Stimulated activated CD8-positive, alpha-beta memory T cell treated with anti-CD3 and anti-CD28 coated beads, Interleukin-4, amount 100 ng/mL, for 48 hours (primary cell): ENCODE data around the gene SLC25A22.
A peak's percentile ranks its signal among the peaks of the same experiment; 100 is the strongest.

Experiments
- DNase-seq: peaks from one replicate; pipeline ENCODE4 v3.0.0-alpha.2; 2020

The SLC25A22 gene

DNA sequence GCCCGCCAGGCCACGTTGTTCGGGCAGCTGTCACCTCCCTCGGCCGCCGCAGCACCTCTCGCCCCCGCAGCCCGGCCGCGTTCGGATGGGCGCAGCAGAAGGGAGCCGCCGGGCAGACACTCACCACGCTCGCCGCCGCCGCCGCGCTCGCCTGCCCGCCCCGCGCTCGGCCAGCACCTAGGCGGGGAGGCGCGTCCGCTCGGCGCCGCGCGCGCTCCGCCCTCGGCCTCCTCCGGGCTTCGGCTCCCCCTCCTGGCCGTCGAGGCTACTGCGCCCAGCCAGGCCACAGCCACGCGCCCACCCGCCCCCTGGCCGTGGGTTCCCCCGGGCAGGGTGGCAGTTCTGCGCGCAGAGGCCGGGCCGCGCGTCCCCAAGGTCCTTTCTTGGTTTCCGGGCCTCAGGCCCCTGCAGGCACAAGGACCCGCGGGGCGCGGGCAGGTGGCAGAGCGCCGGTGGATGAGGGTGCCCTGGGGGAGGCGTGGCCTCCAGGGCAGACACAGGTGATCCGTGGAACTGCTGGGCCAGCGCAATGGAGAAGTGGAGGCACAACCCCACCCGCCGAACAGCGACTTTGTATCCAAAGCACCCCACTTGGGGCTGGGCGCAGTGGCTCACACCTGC, at the start of gene SLC25A22:
Gene SLC25A22 (minus strand): TSS at position 189 of the 621 bp plus-strand sequence. CDS start 3,275 bp downstream, outside the sequence.
- peak; percentile 91 for DNase-seq

DNA sequence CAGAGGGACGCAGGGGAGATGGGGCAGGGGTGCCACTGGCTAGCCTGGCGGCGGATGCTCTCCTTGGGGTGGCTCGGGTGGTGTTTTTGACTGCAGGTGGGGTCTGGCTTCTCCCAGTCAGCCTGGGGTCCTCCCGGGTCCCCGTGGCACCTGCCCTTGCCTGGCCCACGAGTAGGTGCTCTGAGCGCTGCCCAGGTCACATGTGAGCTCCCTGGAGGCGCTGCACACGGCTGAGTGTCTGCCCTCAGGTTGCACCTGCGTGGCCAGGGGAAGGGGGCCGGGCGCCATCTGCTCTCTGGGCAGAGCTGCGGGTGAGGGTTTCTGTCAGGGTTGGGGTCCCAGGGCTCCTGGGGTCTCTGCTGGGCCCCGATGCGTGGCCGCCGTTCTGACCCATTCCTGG, 49.8 kb upstream of the SLC25A22 start:
- no peak for DNase-seq

DNA sequence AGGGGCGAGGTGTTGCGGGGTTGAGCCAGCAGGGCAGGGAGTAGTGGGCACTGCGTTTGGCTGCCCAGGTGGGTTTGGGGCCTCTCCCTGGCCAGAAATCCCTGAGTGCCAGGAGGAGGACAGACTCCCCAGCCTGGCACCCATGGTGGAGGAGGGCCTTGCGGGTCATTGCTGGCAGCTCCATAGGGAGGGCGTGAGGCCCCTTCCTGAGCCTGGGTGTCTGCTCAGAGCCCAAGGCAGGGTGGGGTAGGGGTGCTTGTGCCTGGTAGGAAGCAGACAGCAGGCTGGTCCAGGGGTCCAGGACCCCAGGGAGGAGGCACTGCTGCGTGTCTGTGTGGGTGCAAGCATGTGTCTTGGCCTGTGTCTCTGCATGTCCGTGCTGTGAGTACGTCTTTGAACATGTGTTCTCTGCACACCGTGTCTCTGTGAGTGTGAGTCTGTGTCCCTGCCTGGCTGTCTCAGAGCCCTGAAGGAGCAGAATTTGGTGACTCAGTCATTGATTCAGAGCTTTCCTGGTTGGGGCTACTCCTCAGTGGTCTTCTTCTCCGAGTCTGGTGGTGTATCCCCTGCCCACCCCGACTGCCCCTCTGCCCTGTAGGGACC, 48.5 kb upstream of the SLC25A22 start:
- no peak for DNase-seq

DNA sequence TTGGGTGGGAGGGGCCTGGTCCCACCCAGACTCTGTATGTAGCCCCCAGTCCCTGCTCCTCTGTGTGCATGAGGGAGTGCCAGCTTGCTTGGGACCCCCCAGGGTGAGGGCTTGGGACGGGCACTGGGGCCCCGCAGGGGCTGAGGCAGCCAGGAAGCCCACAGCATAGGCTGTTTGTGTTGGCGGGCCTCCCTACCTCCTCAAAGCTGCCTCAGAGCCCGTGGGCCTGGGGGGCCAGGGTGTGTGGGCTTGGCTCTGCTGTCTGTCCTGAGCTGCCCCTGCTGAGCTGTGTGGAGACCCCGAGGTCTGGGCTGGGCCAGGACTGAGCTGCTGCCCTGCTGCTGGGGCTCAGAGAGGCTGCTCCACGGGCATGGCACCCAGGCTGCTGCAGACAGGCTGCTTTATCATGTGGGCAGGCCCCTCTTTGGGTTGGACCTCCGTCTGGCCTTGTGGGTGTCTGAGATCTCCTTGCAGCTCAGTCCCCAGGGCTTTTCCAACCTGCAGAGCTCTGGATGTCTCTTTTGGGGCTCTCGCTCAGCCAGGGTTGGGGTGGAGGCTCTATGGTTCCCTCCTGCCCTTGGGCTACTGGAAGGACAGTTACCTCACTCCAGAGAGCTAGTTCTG, 47.9 kb upstream of the SLC25A22 start:
- no peak for DNase-seq

DNA sequence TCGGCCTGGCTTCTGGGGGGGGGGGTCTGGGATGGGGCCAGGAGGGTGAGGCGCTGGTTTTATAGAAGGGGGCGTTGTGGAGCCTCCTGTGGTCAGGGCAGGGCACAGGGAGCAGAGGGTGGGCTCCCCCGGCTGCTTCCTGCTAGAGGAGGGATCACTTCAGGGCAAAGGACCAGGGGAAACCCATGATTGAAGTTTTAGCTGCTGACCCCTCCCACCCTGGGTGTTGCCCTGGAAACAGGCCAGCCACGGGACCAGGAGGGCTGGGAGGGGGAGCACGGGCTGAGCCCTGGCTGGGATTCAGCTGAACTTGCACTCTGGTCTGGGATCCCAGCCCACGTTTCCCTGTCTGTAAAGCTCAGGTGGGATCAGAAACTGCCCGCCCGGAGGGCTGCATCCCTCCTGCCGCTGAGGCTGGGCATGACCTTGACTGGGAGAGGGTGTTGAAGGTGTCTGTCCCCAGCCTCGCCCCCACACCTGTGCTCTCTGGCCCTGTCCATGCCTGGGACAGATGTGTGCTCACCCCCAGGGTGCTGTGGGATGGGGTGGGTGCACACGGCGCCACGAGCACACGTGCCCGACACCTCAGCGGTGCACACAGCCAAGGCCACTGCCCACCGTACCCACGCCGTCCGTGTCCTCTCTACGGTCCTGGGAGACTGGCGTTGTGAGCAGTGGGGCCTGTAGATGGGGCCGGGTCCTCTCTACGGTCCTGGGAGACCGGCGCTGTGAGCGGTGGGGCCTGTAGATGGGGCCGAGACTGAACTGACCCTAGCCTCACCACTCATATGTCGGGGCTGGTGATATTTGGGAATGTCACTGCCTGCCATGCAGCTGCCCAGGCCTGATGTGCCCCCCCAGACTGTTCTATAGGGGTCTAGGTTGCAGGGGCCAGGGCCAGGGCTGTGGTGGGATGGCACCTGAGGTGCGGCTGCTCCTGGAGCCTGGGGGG, 46.9 kb upstream of the SLC25A22 start:
- DNase-seq: no peak

DNA sequence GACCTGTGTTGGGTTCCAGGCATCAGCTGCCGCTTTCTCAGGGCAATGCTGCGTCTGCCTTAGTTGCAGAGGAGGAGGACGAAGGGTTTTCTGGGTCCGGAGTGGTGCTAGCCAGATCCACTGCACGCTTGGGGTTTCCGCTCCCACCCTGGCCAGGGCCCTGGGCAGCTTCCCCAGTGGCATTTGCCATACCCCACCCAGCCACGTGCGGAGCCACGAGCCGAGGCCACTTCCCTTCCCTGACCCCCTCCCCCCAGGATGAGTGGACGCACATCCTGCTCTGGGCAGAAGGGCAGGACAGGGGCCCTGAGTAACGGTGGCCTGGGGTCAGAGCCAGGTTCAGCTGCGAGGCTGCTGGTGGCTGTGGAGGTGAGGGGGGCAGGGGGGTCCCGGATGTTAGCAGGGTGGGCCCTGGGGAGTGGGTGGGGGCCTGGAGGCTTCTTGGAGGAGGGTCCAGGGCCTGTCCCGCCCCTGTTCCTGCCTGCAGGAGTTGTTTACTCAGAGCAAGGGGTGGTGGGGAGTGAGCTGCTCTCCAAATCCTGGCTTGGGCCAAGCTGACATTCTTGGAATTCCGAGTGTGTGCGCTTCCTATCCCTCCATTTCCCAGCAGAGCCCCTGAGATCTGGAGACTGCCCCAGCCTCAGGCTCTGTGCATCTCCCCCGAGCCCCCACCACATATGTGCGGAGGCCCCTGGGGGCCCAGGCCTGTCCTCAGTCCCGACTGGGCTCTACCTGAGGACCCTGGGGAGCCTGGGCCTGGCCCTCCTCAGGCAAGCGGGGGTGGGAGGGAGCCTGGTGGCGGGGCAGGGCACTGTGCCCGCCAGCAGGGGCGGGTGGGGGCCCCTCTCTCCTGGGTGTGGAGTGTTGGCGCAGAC, 46.0 kb upstream of the SLC25A22 start:
- no peak for DNase-seq

DNA sequence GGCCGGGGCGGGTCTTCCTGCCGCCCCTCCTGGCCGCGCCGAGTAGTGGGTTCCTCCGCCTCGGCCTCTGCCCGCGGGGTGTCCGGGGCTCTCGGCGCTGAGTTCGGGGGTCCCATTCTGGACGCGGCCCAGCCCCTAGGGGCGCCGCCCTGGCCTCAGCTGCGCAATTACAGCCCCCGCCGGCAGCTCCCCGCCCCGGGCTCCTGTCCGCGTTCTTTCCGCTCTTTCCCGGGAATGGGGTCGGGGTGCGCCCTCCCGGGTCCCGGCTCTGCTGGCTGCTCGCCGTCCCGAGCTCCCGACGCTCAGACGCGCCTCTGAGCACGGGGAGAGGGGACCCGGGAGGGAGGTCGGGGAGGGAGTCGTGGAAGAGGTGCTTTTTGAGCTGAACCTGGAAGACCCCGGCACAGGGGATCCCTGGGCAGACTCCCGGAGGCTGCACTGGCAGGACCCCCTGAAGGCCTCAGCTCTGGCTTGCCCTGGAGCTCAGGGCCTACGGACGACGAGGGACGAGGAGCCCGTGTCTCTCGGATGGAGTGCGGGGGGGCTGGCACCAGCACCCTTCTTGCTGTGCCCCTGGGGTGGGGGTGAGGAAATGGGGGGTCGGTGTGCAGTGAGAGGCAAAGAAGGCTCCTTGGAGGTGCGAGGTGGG, 45.1 kb upstream of the SLC25A22 start:
- DNase-seq: no peak

DNA sequence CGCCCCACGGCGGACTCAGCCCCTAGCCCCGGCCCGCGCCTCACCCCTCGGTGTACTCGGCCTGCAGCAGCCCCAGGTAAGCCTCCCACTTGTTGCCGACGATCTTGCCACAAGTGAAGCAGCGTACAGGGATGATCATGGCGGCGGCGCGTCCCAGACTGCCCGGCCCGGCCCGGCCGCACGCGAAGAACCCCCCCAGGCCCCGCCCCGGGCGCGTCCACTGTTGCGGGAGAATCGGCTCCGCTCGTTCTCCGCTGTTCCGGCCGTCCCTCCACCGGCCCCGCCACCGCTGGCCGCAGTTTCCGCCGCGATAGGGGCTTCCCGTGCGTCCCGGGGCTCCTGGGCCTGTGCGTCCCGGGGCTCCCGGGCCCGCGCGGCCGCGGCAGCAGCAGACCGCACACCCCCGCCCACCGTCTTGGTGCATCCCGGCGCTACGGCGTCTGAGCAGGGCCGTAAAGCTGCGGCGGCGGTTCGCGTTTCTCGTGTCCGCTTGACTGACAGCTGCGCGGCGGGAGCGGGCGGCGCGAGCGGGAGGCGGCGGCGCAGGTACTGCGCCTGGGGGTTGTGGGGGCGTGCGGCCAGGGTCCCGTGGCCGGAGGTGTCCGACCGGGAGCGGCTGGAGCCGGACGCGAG, 44.4 kb upstream of the SLC25A22 start, which contains the start of the genes POLR2L and TSPAN4:
Gene POLR2L (minus strand): TSS at position 160 of the 633 bp plus-strand sequence. CDS start 21 bp downstream, at position 139.
Gene TSPAN4 (plus strand): TSS at position 483 of the 633 bp plus-strand sequence. CDS start 7,453 bp downstream, outside the sequence.
- DNase-seq: peak; percentile 91

DNA sequence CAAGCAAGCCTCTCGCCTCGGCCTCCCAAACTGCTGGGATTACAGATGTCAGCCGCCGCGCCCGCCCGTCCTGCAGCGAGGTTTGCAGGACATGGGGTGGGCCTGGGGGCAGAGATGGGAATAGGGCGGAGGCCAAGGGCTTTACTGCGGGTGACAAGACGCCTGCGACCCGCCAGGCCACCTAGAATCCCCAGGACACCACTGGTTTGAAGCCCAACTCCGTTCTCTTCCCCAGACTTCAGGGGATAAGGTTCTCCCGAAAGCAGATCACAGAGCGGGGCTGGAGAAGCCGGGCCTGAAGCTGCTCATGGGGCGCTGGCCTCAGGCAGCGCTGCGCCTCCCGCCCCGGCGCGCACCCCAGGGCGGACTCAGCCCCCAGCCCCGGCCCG, 43.9 kb upstream of the SLC25A22 start:
- DNase-seq: no peak

DNA sequence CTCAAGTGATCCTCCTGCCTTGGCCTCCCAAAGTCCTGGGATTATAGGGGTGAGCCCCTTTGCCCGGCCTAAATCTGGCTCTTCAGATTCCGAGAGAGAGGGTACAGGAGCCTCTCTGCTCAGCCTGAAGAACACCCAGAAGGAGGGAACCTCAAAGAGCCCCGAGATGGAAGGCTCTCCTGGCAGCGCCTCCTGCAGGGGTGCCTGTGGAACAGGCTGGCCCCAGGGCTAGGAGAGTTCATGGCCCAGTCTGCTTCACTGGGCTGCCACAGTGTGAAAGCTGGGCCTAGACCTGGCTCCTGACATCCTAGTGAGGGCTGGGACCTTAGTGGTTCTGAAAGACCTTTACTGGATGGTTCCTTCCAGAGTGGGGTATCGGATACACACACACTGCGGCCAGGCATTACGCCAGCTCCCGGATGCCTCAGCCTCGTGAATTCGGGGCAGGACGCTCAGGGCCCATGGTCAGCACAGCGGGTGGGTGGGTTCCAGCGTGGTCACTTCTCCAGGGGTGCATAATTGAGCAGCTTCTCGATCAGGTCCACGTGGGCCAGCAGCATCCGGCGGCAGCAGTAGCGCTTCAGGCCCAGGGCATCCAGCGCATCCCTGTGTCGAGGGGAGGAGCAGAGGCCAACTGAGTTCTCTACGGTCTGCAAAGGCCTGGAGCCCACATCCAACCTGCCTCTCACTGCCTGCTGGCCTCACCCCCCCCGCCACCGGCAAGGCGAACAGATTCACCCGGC, 42.0 kb upstream of the SLC25A22 start:
- no peak for DNase-seq

DNA sequence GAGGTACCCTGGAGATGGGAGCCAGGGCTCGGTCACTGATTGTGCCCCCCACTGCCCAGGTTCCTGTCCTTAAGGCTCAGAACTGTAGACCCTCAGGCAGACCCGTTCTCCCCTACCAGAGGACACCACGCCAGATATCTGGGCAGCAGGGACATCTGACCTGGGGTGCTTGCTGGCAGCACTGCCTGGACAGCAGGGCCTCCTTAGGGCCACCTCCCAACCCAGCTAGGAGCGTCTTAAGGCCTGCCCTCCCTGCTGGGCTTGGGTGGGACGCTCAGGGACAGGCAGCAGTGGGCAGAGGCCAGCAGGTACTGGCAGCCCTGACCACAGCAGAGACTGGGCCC, 41.2 kb upstream of the SLC25A22 start:
- no peak for DNase-seq

DNA sequence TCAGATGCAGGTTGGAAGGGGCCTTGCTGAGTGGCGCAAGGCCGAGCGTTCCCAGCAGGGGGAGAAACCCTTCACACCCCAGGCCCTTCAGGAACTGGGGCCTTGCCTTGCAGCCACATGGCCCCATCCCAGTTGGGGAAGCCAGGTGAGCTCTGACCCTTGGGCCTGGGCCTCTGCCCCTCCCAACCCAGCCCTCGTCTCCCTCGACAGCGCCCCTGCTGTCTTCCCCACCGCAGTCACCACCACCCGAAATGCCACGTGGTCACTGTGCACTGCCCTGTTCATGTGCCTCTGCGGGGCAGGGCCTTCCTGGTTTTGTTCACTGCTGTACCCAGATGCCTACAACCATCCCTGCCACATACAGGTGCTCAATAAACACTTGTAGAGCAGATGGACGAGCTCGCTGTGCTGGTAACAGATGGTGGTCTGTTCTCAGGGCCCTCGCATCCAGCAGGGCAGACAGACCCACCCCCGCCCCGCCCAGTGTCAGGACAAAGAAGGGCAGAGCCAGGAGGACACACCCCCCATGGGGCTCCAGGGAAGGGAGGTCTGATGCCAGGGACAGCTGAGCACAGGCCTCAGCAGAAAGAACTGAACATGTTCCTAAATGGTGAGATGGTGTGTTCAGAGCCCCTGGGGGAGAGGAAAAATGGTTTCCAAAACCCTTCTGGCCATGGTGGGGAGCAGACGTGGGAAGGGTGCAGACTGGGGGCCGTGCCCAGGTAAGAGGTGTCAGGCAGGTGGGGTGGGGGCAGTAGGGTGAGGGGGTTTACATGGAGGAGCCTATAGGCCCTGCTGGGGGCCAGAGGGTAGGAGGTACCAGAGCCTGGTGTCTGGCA, 40.6 kb upstream of the SLC25A22 start:
- no peak for DNase-seq

DNA sequence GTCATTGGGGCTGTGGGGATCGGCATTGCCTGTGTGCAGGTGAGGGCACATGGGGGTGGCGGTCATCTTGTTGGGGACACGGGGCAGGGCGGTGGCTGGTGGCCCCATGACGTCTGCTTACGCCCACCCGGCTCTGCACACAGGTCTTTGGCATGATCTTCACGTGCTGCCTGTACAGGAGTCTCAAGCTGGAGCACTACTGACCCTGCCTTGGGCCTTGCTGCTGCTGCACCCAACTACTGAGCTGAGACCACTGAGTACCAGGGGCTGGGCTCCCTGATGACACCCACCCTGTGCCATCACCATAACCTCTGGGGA, 39.9 kb upstream of the SLC25A22 start:
- DNase-seq: no peak

DNA sequence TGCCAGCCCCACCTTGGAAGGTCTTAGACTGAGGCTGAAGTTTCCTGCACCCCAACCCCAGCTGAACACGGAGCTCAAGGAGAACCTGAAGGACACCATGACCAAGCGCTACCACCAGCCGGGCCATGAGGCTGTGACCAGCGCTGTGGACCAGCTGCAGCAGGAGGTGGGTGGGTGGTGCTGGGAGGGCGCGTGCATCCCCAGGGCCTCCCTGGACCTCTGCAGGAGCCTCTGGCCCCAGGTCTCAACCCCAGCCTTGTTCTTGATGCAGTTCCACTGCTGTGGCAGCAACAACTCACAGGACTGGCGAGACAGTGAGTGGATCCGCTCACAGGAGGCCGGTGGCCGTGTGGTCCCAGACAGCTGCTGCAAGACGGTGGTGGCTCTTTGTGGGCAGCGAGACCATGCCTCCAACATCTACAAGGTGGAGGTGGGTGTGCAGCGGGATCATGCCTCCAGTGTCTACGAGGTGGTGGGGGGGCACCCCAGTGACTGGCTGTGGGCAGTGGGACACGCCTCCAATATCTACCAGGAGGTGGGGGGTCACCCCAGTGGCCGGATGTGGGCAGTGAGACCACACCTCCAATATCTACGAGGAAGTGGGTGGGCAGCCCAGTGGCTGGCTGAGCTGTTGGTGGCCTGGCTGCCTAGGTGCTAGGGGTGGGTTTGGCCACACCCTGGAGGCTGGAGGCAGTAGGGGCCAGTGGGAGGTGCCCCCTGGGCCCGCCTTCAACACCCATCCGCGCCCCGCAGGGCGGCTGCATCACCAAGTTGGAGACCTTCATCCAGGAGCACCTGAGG, 39.3 kb upstream of the SLC25A22 start:
- DNase-seq: no peak

DNA sequence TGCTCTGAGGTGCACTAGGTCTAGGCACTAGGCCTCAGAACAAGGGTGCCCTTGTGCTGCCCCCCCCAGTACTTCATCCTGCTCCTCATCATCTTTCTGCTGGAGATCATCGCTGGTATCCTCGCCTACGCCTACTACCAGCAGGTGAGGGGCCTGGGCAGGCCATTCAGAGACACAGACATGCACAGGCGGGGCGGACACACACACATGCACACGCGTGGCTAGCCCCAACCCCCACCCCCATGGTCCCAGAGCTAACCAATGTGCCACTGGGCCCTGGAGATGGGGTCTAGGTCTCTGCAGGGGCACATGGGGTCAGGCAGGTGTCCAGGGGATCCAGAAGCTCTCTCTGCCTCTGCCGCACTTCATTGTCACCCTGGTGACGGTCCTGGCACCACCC, 38.6 kb upstream of the SLC25A22 start:
- DNase-seq: no peak

DNA sequence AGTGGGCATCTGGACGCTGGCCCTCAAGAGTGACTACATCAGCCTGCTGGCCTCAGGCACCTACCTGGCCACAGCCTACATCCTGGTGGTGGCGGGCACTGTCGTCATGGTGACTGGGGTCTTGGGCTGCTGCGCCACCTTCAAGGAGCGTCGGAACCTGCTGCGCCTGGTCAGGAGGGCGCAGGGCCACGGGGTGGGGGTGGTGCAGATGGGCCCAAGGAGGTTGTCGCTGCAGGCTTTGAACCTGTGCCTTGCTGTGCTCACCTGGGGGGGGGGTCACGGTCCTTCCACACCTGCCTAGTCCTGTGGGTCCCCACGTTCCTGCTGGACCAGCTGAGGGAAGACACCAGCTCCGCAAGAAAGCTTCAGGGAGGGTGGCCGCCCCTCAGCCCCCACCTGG, 38.2 kb upstream of the SLC25A22 start:
- no peak for DNase-seq

DNA sequence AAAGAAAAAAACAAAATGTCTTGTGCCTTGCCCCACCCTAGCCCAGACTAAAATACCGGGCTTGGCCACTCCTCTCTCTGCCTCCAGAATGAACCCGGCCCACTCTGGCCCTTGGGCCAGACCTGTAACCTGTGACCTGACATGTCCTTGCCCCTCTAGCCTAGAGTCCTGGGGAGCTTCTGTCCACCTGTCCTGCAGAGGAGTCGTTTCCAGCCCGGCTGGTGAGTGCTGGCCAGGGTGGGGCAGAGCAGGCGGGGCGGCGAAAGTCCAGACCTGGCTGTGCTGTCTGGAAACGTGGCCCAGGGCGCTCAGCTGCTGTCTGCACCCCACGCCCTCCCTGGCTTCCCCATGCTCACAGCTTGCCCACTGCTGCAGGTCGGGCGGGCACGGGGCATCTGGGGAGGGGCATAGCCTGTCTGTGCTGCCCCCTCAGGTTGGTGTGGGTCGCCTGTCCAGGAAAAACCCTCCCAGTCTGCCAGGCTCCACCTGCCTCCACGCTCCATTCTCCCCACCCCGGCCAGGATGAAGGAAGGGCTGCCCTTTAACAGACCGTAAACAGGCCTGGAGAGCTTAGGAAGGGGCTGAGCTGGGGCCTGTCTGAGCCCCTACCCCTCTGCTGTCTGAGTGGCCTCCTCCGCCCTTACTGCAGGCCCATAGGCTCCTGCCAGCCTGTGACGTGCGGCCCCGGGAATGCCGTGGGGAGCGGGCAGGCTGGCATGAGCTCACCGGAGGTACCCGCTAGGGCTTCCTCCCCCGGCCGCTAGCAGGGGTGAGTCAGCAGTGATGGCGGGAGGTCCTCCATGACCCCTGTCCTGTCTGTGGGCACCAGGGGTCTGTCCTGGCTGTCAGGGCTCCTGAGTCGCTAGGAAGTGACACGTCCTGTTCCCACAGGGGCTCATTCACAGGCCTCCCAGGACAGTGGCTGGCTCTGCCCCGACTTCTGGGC, 36.6 kb upstream of the SLC25A22 start:
- DNase-seq: no peak
